HEK293 (cell line): ENCODE data around the gene PAQR7.

Experiments
- CTCF ChIA-PET: fragments of 350-600 bp; formaldehyde crosslinking; extraction: SDS; loops from one replicate; lab custom pipeline; 2021; ENCODE audit warnings: antibody characterized with exemption; lab: Yijun Ruan, JAX
- POLR2A ChIA-PET: fragments of 300-600 bp; formaldehyde crosslinking; extraction: SDS; loops from one replicate; lab custom pipeline; 2020; ENCODE audit warnings: antibody characterized with exemption, inconsistent platforms; lab: Yijun Ruan, JAX
- H3K27ac ChIP-seq: fragments of 200-500 bp; sonication (Bioruptor generic); 2 replicates; pipeline ENCODE4 v1.5.1; 2014; ENCODE audit warnings: low read depth, low read length, control low read depth, inconsistent platforms; ENCODE audit errors: extremely low read depth
- H3K36me3 ChIP-seq, 2 experiments: fragments of 200-500 bp in 1 of 2; sonication (Bioruptor generic) in 1 of 2; 1 replicate in 1 of 2; 2 replicates in 1 of 2; pipeline ENCODE4 v1.5.1; 2014 to 2017; ENCODE audit warnings: inconsistent platforms in 2 of 2, low read length in 2 of 2; ENCODE audit not compliant: control insufficient read depth in 2 of 2, insufficient read depth in 1 of 2
- H3K4me1 ChIP-seq: fragments of 200-500 bp; sonication (Bioruptor generic); 2 replicates; pipeline ENCODE4 v1.5.1; 2014; ENCODE audit warnings: mild to moderate bottlenecking, low read length, inconsistent platforms; ENCODE audit not compliant: control insufficient read depth, insufficient read depth
- H3K4me3 ChIP-seq: 2 replicates; pipeline ENCODE4 v1.5.1; 2011; ENCODE audit warnings: low read depth, mild to moderate bottlenecking, control low read depth, low read length, moderate library complexity
- H3K9me3 ChIP-seq: fragments of 200-500 bp; sonication (Bioruptor generic); 2 replicates; pipeline ENCODE4 v1.5.1; 2014; ENCODE audit warnings: low read depth, low read length, inconsistent platforms; ENCODE audit not compliant: control insufficient read depth, insufficient read depth
- KLF16 ChIP-seq: fragments of 450-650 bp; formaldehyde crosslinking; IDR thresholded peaks from 2 replicates; pipeline ENCODE4 v1.5.1; 2017; ENCODE audit warnings: missing biosample characterization, missing genetic modification characterization
- KLF9 ChIP-seq: fragments of 450-650 bp; formaldehyde crosslinking; IDR thresholded peaks from 2 replicates; pipeline ENCODE4 v1.5.1; 2016; ENCODE audit warnings: missing biosample characterization, missing genetic modification characterization, low read depth
- PRDM10 ChIP-seq: fragments of 450-650 bp; formaldehyde crosslinking; IDR thresholded peaks from 2 replicates; pipeline ENCODE4 v1.5.1; 2016; ENCODE audit warnings: missing biosample characterization, missing genetic modification characterization
- SETDB1 ChIP-seq: IDR thresholded peaks from one replicate; pipeline ENCODE4 v1.6.1; 2017; ENCODE audit warnings: mild to moderate bottlenecking, low read length, moderate library complexity, mixed read lengths; ENCODE audit not compliant: insufficient read length
- ZBTB8A ChIP-seq: fragments of 450-650 bp; formaldehyde crosslinking; IDR thresholded peaks from 2 replicates; pipeline ENCODE4 v1.5.1; 2016; ENCODE audit warnings: missing biosample characterization, missing genetic modification characterization
- ZNF292 ChIP-seq: fragments of 450-650 bp; formaldehyde crosslinking; IDR thresholded peaks from 2 replicates; pipeline ENCODE4 v1.5.1; 2016; ENCODE audit warnings: low read depth, missing biosample characterization, missing genetic modification characterization, borderline replicate concordance
- ZNF677 ChIP-seq: fragments of 450-650 bp; IDR thresholded peaks from 2 replicates; pipeline ENCODE4 v1.5.0; 2018; ENCODE audit warnings: missing biosample characterization, mild to moderate bottlenecking, missing genetic modification characterization, moderate library complexity
- ZNF76 ChIP-seq: fragments of 450-650 bp; formaldehyde crosslinking; IDR thresholded peaks from 2 replicates; pipeline ENCODE4; 2016; ENCODE audit warnings: low read depth, missing biosample characterization, missing genetic modification characterization, borderline replicate concordance
- ZNF777 ChIP-seq: fragments of 450-650 bp; formaldehyde crosslinking; IDR thresholded peaks from 2 replicates; pipeline ENCODE4 v1.5.1; 2017; ENCODE audit warnings: missing biosample characterization, missing genetic modification characterization, borderline replicate concordance
- ZNF837 ChIP-seq: fragments of 450-650 bp; formaldehyde crosslinking; IDR thresholded peaks from 2 replicates; pipeline ENCODE4 v1.5.1; 2016; ENCODE audit warnings: missing biosample characterization, missing genetic modification characterization
- TF ChIP-seq, protein P1 (sequence below): fragments of 450-650 bp; formaldehyde crosslinking; IDR thresholded peaks from 2 replicates; pipeline ENCODE4; 2016; ENCODE audit warnings: missing biosample characterization, missing genetic modification characterization
- TF ChIP-seq, protein P2 (sequence below): fragments of 450-650 bp; formaldehyde crosslinking; IDR thresholded peaks from 2 replicates; pipeline ENCODE4 v1.5.1; 2016; ENCODE audit warnings: missing biosample characterization, missing genetic modification characterization
- TF ChIP-seq, protein P3 (sequence below): fragments of 450-650 bp; formaldehyde crosslinking; IDR thresholded peaks from 2 replicates; pipeline ENCODE4 v1.5.1; 2016; ENCODE audit warnings: missing biosample characterization, missing genetic modification characterization
- TF ChIP-seq, protein P4 (sequence below): fragments of 450-650 bp; formaldehyde crosslinking; IDR thresholded peaks from 2 replicates; pipeline ENCODE4 v1.5.1; 2016; ENCODE audit warnings: missing biosample characterization, missing genetic modification characterization
- TF ChIP-seq, protein P5 (sequence below): fragments of 450-650 bp; formaldehyde crosslinking; IDR thresholded peaks from 2 replicates; pipeline ENCODE4 v1.5.1; 2017; ENCODE audit warnings: missing biosample characterization, missing genetic modification characterization
- TF ChIP-seq, protein P6 (sequence below): fragments of 450-650 bp; formaldehyde crosslinking; IDR thresholded peaks from 2 replicates; pipeline ENCODE4 v1.5.1; 2016; ENCODE audit warnings: missing biosample characterization, missing genetic modification characterization

PAQR7 gene

GRCh38 chr1:25902462-25902861, 27.0 kb upstream of the PAQR7 start:
- Histone ChIP-seq H3K4me3 (no peak overlapping the region), H3K9me3 (no peaks in the 10 kb centered on the region), H3K4me1 (peaks cover 5% of the 10 kb centered on the region)
- TF ChIP-seq ZNF777 (tag by site-specific recombination) (no peak), ZNF292 (no peak), ZNF677 (tag by site-specific recombination) (no peak), ZNF837 (no peak), SETDB1 (no peak), ZNF76 (no peak), PRDM10 (no peak), KLF16 (tag by site-specific recombination) (no peak), KLF9 (tag by site-specific recombination) (no peak), ZBTB8A (tag by site-specific recombination) (no peak)
- TF ChIP-seq, protein P1, sequence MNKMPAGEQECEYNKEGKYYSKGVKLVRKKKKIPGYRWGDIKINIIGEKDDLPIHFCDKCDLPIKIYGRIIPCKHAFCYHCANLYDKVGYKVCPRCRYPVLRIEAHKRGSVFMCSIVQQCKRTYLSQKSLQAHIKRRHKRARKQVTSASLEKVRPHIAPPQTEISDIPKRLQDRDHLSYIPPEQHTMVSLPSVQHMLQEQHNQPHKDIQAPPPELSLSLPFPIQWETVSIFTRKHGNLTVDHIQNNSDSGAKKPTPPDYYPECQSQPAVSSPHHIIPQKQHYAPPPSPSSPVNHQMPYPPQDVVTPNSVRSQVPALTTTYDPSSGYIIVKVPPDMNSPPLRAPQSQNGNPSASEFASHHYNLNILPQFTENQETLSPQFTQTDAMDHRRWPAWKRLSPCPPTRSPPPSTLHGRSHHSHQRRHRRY = no peak
- TF ChIP-seq, protein P2, sequence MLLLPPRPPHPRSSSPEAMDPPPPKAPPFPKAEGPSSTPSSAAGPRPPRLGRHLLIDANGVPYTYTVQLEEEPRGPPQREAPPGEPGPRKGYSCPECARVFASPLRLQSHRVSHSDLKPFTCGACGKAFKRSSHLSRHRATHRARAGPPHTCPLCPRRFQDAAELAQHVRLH (tag by site-specific recombination) = no peak
- TF ChIP-seq, protein P3, sequence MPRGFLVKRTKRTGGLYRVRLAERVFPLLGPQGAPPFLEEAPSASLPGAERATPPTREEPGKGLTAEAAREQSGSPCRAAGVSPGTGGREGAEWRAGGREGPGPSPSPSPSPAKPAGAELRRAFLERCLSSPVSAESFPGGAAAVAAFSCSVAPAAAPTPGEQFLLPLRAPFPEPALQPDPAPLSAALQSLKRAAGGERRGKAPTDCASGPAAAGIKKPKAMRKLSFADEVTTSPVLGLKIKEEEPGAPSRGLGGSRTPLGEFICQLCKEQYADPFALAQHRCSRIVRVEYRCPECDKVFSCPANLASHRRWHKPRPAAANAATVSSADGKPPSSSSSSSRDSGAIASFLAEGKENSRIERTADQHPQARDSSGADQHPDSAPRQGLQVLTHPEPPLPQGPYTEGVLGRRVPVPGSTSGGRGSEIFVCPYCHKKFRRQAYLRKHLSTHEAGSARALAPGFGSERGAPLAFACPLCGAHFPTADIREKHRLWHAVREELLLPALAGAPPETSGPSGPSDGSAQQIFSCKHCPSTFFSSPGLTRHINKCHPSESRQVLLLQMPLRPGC = no peak
- TF ChIP-seq, protein P4, sequence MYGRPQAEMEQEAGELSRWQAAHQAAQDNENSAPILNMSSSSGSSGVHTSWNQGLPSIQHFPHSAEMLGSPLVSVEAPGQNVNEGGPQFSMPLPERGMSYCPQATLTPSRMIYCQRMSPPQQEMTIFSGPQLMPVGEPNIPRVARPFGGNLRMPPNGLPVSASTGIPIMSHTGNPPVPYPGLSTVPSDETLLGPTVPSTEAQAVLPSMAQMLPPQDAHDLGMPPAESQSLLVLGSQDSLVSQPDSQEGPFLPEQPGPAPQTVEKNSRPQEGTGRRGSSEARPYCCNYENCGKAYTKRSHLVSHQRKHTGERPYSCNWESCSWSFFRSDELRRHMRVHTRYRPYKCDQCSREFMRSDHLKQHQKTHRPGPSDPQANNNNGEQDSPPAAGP (tag by site-specific recombination) = no peak
- TF ChIP-seq, protein P5, sequence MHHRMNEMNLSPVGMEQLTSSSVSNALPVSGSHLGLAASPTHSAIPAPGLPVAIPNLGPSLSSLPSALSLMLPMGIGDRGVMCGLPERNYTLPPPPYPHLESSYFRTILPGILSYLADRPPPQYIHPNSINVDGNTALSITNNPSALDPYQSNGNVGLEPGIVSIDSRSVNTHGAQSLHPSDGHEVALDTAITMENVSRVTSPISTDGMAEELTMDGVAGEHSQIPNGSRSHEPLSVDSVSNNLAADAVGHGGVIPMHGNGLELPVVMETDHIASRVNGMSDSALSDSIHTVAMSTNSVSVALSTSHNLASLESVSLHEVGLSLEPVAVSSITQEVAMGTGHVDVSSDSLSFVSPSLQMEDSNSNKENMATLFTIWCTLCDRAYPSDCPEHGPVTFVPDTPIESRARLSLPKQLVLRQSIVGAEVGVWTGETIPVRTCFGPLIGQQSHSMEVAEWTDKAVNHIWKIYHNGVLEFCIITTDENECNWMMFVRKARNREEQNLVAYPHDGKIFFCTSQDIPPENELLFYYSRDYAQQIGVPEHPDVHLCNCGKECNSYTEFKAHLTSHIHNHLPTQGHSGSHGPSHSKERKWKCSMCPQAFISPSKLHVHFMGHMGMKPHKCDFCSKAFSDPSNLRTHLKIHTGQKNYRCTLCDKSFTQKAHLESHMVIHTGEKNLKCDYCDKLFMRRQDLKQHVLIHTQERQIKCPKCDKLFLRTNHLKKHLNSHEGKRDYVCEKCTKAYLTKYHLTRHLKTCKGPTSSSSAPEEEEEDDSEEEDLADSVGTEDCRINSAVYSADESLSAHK (tag by site-specific recombination) = no peak
- TF ChIP-seq, protein P6, sequence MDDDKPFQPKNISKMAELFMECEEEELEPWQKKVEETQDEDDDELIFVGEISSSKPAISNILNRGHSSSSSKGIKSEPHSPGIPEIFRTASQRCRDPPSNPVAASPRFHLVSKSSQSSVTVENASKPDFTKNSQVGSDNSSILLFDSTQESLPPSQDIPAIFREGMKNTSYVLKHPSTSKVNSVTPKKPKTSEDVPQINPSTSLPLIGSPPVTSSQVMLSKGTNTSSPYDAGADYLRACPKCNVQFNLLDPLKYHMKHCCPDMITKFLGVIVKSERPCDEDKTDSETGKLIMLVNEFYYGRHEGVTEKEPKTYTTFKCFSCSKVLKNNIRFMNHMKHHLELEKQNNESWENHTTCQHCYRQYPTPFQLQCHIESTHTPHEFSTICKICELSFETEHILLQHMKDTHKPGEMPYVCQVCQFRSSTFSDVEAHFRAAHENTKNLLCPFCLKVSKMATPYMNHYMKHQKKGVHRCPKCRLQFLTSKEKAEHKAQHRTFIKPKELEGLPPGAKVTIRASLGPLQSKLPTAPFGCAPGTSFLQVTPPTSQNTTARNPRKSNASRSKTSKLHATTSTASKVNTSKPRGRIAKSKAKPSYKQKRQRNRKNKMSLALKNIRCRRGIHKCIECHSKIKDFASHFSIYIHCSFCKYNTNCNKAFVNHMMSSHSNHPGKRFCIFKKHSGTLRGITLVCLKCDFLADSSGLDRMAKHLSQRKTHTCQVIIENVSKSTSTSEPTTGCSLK = no peak
- TF ChIP-seq, all 188 proteins: peak for 0
- peaks cover 32 to 72% of the 10 kb centered on the region in 2 experiments for H3K36me3 ChIP-seq
- ChIA-PET POLR2A (no interaction called here), CTCF (interaction anchor here (0.6 to 2.9 kb wide), 5 partner anchors 10 to 102 kb away, joined by 4 to 11 read pairs (median 6); partner anchors contain the start of gene PAFAH2)
- no peak overlapping the region for H3K27ac ChIP-seq
